PC-9 (cell line): Measurements from ENCODE around the gene TBX3. TPM values are rescaled to one million over a fixed set of nuclear protein-coding genes. Genes with fewer than 3 reads are reported as not detected.

Experiments used
- BruUV-seq: library from RNA; stranded (reverse); fragments of 400-500 nt; replicated peaks from 2 replicates; lab custom pipeline; 2021; lab: Mats Ljungman, UMichigan
- CTCF ChIA-PET: fragments of 300-600 bp; sonication (Branson Sonifier 250); formaldehyde crosslinking; loops from one replicate; lab custom pipeline; 2022; ENCODE audit warnings: antibody characterized with exemption; lab: Charles Lee
- POLR2A ChIA-PET: fragments of 300-600 bp; sonication (Branson Sonifier 250); formaldehyde crosslinking; loops from one replicate; lab custom pipeline; 2022; ENCODE audit warnings: antibody characterized with exemption; ENCODE audit not compliant: unreplicated experiment; lab: Charles Lee
- DNase-seq, 2 experiments: peaks; one replicate each; pipeline versions ENCODE4 v3.0.0 to v3.0.0-alpha.2; 2015 to 2022; ENCODE audit warnings: mixed read lengths in 1 of 2
- H2AFZ ChIP-seq: fragments of 200-600 bp; sonication (generic); 2 replicates; pipeline ENCODE4 v1.8.1; 2017; ENCODE audit warnings: antibody characterized with exemption
- H3F3A ChIP-seq: fragments of 200-600 bp; sonication (generic); 2 replicates; pipeline ENCODE4 v1.8.1; 2017; ENCODE audit warnings: antibody characterized with exemption, mild to moderate bottlenecking, low read depth; ENCODE audit not compliant: insufficient read depth
- H3K27ac ChIP-seq: fragments of 200-600 bp; sonication (generic); 2 replicates; pipeline ENCODE4 v1.6.1; 2016; ENCODE audit warnings: mixed run types
- H3K27me3 ChIP-seq: fragments of 200-600 bp; sonication (generic); 2 replicates; pipeline ENCODE4 v1.6.1; 2016; ENCODE audit warnings: low read depth, mixed run types; ENCODE audit not compliant: insufficient read depth
- H3K36me3 ChIP-seq: fragments of 200-600 bp; sonication (generic); 2 replicates; pipeline ENCODE4 v1.6.1; 2016; ENCODE audit warnings: low read depth, mixed run types
- H3K4me1 ChIP-seq: fragments of 200-600 bp; sonication (generic); replicated peaks from 2 replicates; pipeline ENCODE4 v1.6.1; 2016; ENCODE audit warnings: mixed run types; ENCODE audit not compliant: insufficient read depth
- H3K4me2 ChIP-seq: fragments of 200-600 bp; sonication (generic); 2 replicates; pipeline ENCODE4 v1.6.1; 2017; ENCODE audit warnings: mixed run types
- H3K4me3 ChIP-seq: fragments of 200-600 bp; sonication (generic); 2 replicates; pipeline ENCODE4 v1.6.1; 2016; ENCODE audit warnings: mixed run types
- H3K79me2 ChIP-seq: fragments of 200-600 bp; sonication (generic); 2 replicates; pipeline ENCODE4 v1.6.1; 2017; ENCODE audit warnings: low read depth, mixed run types
- H3K9me2 ChIP-seq: fragments of 200-600 bp; sonication (generic); 2 replicates; pipeline ENCODE4 v1.8.1; 2017; ENCODE audit warnings: mild to moderate bottlenecking; ENCODE audit not compliant: insufficient read depth
- H3K9me3 ChIP-seq: fragments of 200-600 bp; sonication (generic); 2 replicates; pipeline ENCODE4 v1.8.1; 2016; ENCODE audit warnings: low read depth; ENCODE audit not compliant: insufficient read depth
- H4K20me1 ChIP-seq: fragments of 200-600 bp; sonication (generic); 2 replicates; pipeline ENCODE4 v1.8.1; 2017; ENCODE audit not compliant: insufficient read depth
- EZH2 ChIP-seq: fragments of 200-600 bp; sonication (generic); IDR thresholded peaks from 2 replicates; pipeline ENCODE4 v1.8.0; 2017; ENCODE audit warnings: antibody characterized with exemption, low read depth
- intact Hi-C: fragments of 100-400 bp; cut with micrococcal nuclease; formaldehyde crosslinking; loops from one replicate; pipeline ENCODE4 v1.10.0; 2022; ENCODE audit not compliant: unreplicated experiment
- total RNA-seq: library from RNA; stranded (reverse); gene quantifications from 2 replicates; pipeline ENCODE4 v1.2.3, GENCODE V29; 2021
- TF ChIP-seq, protein P1 (sequence below): fragments of 200-600 bp; sonication (generic); conservative IDR thresholded peaks from 2 replicates; pipeline ENCODE4 v1.6.1; 2017; ENCODE audit warnings: mixed run types, antibody characterized with exemption, mild to moderate bottlenecking, moderate library complexity

Gene TBX3
- total RNA-seq, 1 experiment from 2014 or later, result not detected

DNA sequence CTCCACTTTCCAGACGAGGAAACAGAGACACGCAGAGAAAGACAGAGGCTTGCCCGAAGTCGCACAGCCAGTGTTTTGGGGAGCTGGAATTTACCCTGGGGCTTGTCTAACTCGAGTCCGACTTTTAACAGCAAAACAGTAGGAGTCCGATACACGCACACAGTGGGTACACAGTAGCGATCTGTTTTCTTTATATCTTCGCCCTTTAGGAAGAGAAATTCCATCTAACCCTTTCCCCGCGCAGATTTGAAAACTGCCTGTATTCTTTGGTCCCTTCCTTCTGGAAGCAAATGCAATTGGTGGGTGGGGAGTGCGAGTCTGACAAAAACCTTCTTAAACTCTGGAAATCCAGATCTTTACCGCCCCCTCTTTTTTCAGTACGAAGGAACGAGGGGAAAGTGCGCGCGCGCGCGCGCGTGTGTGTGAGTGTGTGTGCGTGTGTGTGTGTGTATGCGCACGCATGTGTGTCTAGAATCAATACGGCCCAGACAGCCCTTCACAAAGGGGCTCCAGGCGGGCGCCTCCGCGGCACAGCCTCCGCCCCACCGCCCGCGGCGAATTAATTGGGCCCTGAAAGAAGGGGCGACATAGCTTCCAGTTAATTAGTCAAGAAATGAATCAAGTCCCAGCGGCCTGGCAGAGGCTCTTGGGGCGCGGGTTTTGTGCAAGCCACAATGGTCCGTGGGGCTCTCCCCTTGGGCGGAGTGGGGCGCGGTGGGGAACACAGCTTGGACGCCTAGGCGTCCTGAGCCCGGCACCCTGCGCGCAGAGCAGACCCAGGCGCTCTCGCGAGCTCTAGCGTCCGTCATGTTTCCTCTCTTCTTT is 14.0 kb upstream of the TBX3 start:
- Histone ChIP-seq H3K4me1 (no peaks in the 10 kb centered on the region), H3K9me3 (no peaks in the 10 kb centered on the region), H3K4me3 (no peak overlapping the region), H4K20me1 (no peaks in the 10 kb centered on the region), H3K27ac (no peak overlapping the region), H3K4me2 (no peak overlapping the region), H3F3A (no peaks in the 10 kb centered on the region), H3K9me2 (no peaks in the 10 kb centered on the region), H3K79me2 (no peaks in the 10 kb centered on the region), H3K27me3 (peaks cover 96% of the 10 kb centered on the region), H3K36me3 (no peaks in the 10 kb centered on the region), H2AFZ (no peak overlapping the region)
- ChIA-PET CTCF (no interaction called here), POLR2A (no interaction called here)
- intact Hi-C loops, result no loop called here
- no peak for DNase-seq
- no TSS peak for BruUV-seq
- TF ChIP-seq, protein P1, sequence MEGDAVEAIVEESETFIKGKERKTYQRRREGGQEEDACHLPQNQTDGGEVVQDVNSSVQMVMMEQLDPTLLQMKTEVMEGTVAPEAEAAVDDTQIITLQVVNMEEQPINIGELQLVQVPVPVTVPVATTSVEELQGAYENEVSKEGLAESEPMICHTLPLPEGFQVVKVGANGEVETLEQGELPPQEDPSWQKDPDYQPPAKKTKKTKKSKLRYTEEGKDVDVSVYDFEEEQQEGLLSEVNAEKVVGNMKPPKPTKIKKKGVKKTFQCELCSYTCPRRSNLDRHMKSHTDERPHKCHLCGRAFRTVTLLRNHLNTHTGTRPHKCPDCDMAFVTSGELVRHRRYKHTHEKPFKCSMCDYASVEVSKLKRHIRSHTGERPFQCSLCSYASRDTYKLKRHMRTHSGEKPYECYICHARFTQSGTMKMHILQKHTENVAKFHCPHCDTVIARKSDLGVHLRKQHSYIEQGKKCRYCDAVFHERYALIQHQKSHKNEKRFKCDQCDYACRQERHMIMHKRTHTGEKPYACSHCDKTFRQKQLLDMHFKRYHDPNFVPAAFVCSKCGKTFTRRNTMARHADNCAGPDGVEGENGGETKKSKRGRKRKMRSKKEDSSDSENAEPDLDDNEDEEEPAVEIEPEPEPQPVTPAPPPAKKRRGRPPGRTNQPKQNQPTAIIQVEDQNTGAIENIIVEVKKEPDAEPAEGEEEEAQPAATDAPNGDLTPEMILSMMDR, result no peak
- TF ChIP-seq EZH2, result no peak

DNA sequence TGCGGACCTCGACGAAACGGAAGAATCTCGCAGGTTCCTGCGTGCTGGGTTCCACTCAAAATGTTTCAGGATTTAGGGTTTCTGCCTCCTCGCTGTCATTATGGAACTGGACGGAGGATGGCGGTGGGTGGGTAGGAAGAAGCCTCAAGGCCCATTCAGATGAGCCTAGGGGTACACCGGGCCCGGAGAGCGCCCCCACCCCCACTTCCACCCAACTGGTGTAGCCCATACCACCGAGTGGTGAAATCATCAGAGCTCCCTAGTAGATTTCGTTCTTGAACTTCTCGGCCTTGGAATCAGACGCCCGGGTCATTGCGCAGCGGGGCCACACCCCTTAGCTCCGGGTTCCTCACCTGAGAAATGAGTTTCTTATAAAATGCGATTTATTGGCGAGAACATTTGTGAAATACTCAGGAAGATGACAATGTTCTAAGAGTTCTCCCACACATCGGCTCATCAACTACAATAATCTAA is 13.3 kb upstream of the TBX3 start:
- Histone ChIP-seq H3K4me2 (no peak overlapping the region), H4K20me1 (no peaks in the 10 kb centered on the region), H3K4me3 (no peak overlapping the region), H3K36me3 (no peaks in the 10 kb centered on the region), H3K4me1 (no peaks in the 10 kb centered on the region), H3K79me2 (no peaks in the 10 kb centered on the region), H2AFZ (no peak overlapping the region), H3K9me3 (no peaks in the 10 kb centered on the region), H3K27me3 (peaks cover 96% of the 10 kb centered on the region), H3K27ac (no peak overlapping the region), H3K9me2 (no peaks in the 10 kb centered on the region), H3F3A (no peaks in the 10 kb centered on the region)
- CTCF ChIA-PET, result no interaction called here
- intact Hi-C loops, result no loop called here
- no TSS peak for BruUV-seq
- TF ChIP-seq, protein P1, result no peak
- no peak for TF ChIP-seq EZH2
- DNase-seq, result no peak
- POLR2A ChIA-PET, result no interaction called here

DNA sequence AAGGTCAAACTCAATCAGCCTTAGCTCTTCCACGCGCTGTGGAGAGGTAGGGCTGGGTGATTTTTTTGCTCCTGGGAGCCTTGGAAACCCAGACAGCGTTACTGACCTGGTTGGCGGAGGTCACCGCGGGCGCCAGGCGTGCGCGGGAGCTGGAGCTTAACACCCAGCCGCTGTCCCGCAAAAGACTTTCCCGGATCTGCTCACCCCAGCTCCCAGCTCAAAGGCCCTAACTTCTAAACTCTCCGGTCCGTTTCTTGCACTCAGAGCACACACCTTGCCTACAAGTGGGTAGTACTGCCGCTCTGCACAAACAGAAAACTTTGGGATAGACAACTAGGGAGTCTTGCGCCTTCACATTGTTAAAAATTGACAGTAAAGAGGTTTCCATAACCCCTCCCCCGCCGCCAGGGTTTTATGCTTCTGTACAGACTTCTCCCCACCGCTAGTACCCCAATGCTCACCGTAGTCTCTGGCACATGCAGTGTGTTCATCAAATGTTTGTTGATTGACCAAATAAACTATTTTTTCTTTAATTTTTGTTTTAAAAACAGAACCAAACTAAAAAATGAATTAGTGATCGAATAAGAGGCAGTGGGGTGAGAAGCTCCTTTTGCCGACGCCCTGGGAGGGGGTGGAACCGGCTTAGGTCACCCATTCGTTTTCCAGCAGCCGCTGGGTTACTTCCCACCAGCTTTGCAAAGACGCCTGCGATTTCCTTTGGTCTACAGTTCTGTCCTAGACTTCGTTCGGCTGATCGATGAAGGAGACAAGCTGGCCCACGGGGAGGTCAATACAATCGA is 12.7 kb upstream of the TBX3 start:
- Histone ChIP-seq H3K9me2 (no peaks in the 10 kb centered on the region), H3K36me3 (no peaks in the 10 kb centered on the region), H3K4me3 (no peak overlapping the region), H3K27ac (no peak overlapping the region), H3K4me1 (no peaks in the 10 kb centered on the region), H4K20me1 (no peaks in the 10 kb centered on the region), H2AFZ (no peak overlapping the region), H3F3A (no peaks in the 10 kb centered on the region), H3K79me2 (no peaks in the 10 kb centered on the region), H3K9me3 (no peaks in the 10 kb centered on the region), H3K4me2 (no peak overlapping the region), H3K27me3 (peaks cover 97% of the 10 kb centered on the region)
- ChIA-PET CTCF (no interaction called here), POLR2A (no interaction called here)
- DNase-seq, result no peak
- no TSS peak for BruUV-seq
- intact Hi-C loops, result no loop called here
- no peak for TF ChIP-seq EZH2
- TF ChIP-seq, protein P1, result no peak
